ENCODE results near the gene LRRN3. TPM values are rescaled to one million over a fixed set of nuclear protein-coding genes. Genes with fewer than 3 reads are reported as not detected.

LRRN3 gene
- total and polyA plus RNA-seq, 7 donors: 0.15 to 1.9 (median 0.69) TPM

DNA sequence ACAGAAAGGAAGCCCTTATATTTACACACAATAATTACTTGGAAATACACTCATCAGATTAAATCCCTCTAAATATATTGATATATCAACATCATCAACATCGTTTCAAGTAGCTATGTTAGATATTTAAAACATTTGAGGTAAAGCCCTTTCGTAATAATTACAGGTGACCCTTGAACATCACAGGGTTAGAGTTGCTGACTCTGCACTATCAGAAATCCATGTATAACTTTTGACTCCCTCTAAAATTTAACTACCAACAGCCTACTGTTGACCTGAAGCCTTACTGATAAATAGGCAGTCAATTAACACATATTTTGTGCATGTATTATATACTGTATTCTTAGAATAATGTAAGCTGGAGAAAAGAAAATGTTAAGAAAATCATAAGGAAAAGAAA is 34.6 kb upstream of the LRRN3 start:
- WGBS, 3 donors: 90 to 97% (median 95%) methylated on average over 2 of the region's 2 CpGs
- peaks cover 12% of the 10 kb centered on the region for H3K4me1 ChIP-seq
- no peak overlapping the region for H3K27ac ChIP-seq
- H3K36me3 ChIP-seq (ENCODE audit: insufficient read depth in 1 of 2, low read depth in 1 of 2): no peaks in the 10 kb centered on the region
- DNase-seq (no peak), ATAC-seq (no peak)
- H3K27me3 ChIP-seq (ENCODE audit: insufficient read depth in 3 of 3, low read length in 2 of 3): no peaks in the 10 kb centered on the region
- H3K4me3 ChIP-seq: no peak overlapping the region
- TF ChIP-seq, protein P1, sequence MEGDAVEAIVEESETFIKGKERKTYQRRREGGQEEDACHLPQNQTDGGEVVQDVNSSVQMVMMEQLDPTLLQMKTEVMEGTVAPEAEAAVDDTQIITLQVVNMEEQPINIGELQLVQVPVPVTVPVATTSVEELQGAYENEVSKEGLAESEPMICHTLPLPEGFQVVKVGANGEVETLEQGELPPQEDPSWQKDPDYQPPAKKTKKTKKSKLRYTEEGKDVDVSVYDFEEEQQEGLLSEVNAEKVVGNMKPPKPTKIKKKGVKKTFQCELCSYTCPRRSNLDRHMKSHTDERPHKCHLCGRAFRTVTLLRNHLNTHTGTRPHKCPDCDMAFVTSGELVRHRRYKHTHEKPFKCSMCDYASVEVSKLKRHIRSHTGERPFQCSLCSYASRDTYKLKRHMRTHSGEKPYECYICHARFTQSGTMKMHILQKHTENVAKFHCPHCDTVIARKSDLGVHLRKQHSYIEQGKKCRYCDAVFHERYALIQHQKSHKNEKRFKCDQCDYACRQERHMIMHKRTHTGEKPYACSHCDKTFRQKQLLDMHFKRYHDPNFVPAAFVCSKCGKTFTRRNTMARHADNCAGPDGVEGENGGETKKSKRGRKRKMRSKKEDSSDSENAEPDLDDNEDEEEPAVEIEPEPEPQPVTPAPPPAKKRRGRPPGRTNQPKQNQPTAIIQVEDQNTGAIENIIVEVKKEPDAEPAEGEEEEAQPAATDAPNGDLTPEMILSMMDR (IDR thresholded peaks at IDR 0.05): no peak
- intact Hi-C loops (cut with DNase I): no loop called here
- no peaks in the 10 kb centered on the region for H3K9me3 ChIP-seq

- 93 to 98% (median 95%) methylated on average over 4 of the region's 4 CpGs for WGBS, 3 donors
- DNase-seq (no peak), ATAC-seq (no peak)
- TF ChIP-seq, protein P1 (IDR thresholded peaks at IDR 0.05): no peak
- Histone ChIP-seq H3K4me1 (peaks cover 12% of the 10 kb centered on the region), H3K9me3 (no peaks in the 10 kb centered on the region), H3K27me3 (ENCODE audit: insufficient read depth in 3 of 3, low read length in 2 of 3) (no peaks in the 10 kb centered on the region), H3K4me3 (no peak overlapping the region), H3K36me3 (ENCODE audit: insufficient read depth in 1 of 2, low read depth in 1 of 2) (no peaks in the 10 kb centered on the region), H3K27ac (no peak overlapping the region)
- intact Hi-C loops (cut with DNase I): no loop called here
Observed at GRCh38 chr7:111057066-111057465, 33.9 kb upstream of the LRRN3 start.

- intact Hi-C loops (cut with DNase I): no loop called here
- Histone ChIP-seq H3K9me3 (no peaks in the 10 kb centered on the region), H3K27me3 (ENCODE audit: insufficient read depth in 3 of 3, low read length in 2 of 3) (no peaks in the 10 kb centered on the region), H3K36me3 (ENCODE audit: insufficient read depth in 1 of 2, low read depth in 1 of 2) (no peaks in the 10 kb centered on the region), H3K4me3 (no peak overlapping the region), H3K4me1 (peaks cover 12% of the 10 kb centered on the region), H3K27ac (no peak overlapping the region)
- DNase-seq (no peak), ATAC-seq (no peak)
- TF ChIP-seq, protein P1 (IDR thresholded peaks at IDR 0.05): no peak
Observed at GRCh38 chr7:111059833-111060232, 31.1 kb upstream of the LRRN3 start.

- no peaks in the 10 kb centered on the region for H3K9me3 ChIP-seq
- TF ChIP-seq, protein P1 (IDR thresholded peaks at IDR 0.05): no peak
- peaks cover 12% of the 10 kb centered on the region for H3K4me1 ChIP-seq
- H3K36me3 ChIP-seq (ENCODE audit: insufficient read depth in 1 of 2, low read depth in 1 of 2): no peaks in the 10 kb centered on the region
- H3K4me3 ChIP-seq: no peak overlapping the region
- DNase-seq: no peak
- ATAC-seq: no peak
- H3K27me3 ChIP-seq (ENCODE audit: insufficient read depth in 3 of 3, low read length in 2 of 3): no peaks in the 10 kb centered on the region
- intact Hi-C loops (cut with DNase I): no loop called here
- H3K27ac ChIP-seq: no peak overlapping the region
- WGBS, 3 donors: 91 to 100% (median 98%) methylated on average over 1 of the region's 1 CpG
Observed at GRCh38 chr7:111063166-111063565, 27.8 kb upstream of the LRRN3 start.

GRCh38 chr7:111067251-111067650 is 23.7 kb upstream of the LRRN3 start:
- no peak overlapping the region for H3K27ac ChIP-seq
- DNase-seq (no peak), ATAC-seq (no peak)
- peaks cover 4% of the 10 kb centered on the region for H3K4me1 ChIP-seq
- no peaks in the 10 kb centered on the region for H3K27me3 ChIP-seq (ENCODE audit: insufficient read depth in 3 of 3, low read length in 2 of 3)
- TF ChIP-seq, protein P1 (IDR thresholded peaks at IDR 0.05): no peak
- intact Hi-C loops (cut with DNase I): no loop called here
- 90 to 96% (median 93%) methylated on average over 4 of the region's 4 CpGs for WGBS, 3 donors
- no peaks in the 10 kb centered on the region for H3K9me3 ChIP-seq
- no peak overlapping the region for H3K4me3 ChIP-seq
- H3K36me3 ChIP-seq (ENCODE audit: insufficient read depth in 1 of 2, low read depth in 1 of 2): no peaks in the 10 kb centered on the region

Measured in psoas muscle (tissue), 8 donors.